GM23338 (cell line): ENCODE results near the gene FBN2. TPM values are rescaled to one million over a fixed set of nuclear protein-coding genes. Genes with fewer than 3 reads are reported as not detected.

Source experiments
- ATAC-seq: fragments of 200-7000 bp; cut with Tn5 transposase; 3 replicates; pipeline ENCODE4 v1.9.1; 2020
- DNase-seq: peaks from one replicate; pipeline ENCODE4 v3.0.0-alpha.2; 2015; ENCODE audit warnings: low spot score
- H2AFZ ChIP-seq: fragments of 200-600 bp; sonication (generic); 2 replicates; pipeline ENCODE4 v1.8.0; 2016; ENCODE audit warnings: antibody characterized with exemption, mild to moderate bottlenecking, moderate library complexity
- H3F3A ChIP-seq: fragments of 200-600 bp; sonication (generic); replicated peaks from 2 replicates; pipeline ENCODE4 v1.8.0; 2017; ENCODE audit warnings: antibody characterized with exemption, mixed run types, low read depth
- H3K27ac ChIP-seq: fragments of 200-600 bp; sonication (generic); 2 replicates; pipeline ENCODE4 v1.6.1; 2016; ENCODE audit warnings: low read depth
- H3K27me3 ChIP-seq: fragments of 200-600 bp; sonication (generic); 2 replicates; pipeline ENCODE4 v1.8.0; 2016; ENCODE audit warnings: mild to moderate bottlenecking, mixed run types, moderate library complexity; ENCODE audit not compliant: insufficient read depth
- H3K36me3 ChIP-seq: fragments of 200-600 bp; sonication (generic); 2 replicates; pipeline ENCODE4 v1.8.0; 2016; ENCODE audit warnings: mild to moderate bottlenecking; ENCODE audit not compliant: insufficient read depth
- H3K4me1 ChIP-seq: fragments of 200-600 bp; sonication (generic); 2 replicates; pipeline ENCODE4 v1.8.0; 2016; ENCODE audit warnings: mild to moderate bottlenecking, moderate library complexity; ENCODE audit not compliant: insufficient read depth
- H3K4me2 ChIP-seq: fragments of 200-600 bp; sonication (generic); 2 replicates; pipeline ENCODE4 v1.7.1; 2017; ENCODE audit warnings: mixed run types
- H3K4me3 ChIP-seq: fragments of 200-600 bp; sonication (generic); 2 replicates; pipeline ENCODE4 v1.6.1; 2016; ENCODE audit warnings: mixed run types
- H3K79me2 ChIP-seq: fragments of 200-600 bp; sonication (generic); replicated peaks from 2 replicates; pipeline ENCODE4 v1.8.0; 2017; ENCODE audit warnings: mild to moderate bottlenecking; ENCODE audit not compliant: insufficient read depth
- H3K9me2 ChIP-seq: fragments of 200-600 bp; sonication (generic); 2 replicates; pipeline ENCODE4 v1.8.0; 2017; ENCODE audit not compliant: insufficient read depth
- H4K20me1 ChIP-seq: fragments of 200-600 bp; sonication (generic); replicated peaks from 2 replicates; pipeline ENCODE4 v1.8.0; 2017; ENCODE audit warnings: mild to moderate bottlenecking; ENCODE audit not compliant: insufficient read depth
- H3K27ac Mint-ChIP-seq: 2 replicates; pipeline ENCODE4 v1.8.0; 2020; ENCODE audit warnings: inconsistent platforms, mild to moderate bottlenecking, moderate library complexity, mixed read lengths
- H3K27me3 Mint-ChIP-seq: 3 replicates; pipeline ENCODE4 v1.8.0; 2022; ENCODE audit warnings: low read depth, mild to moderate bottlenecking, moderate library complexity, mixed read lengths, inconsistent platforms; ENCODE audit not compliant: insufficient read depth, poor library complexity
- H3K36me3 Mint-ChIP-seq: 3 replicates; pipeline ENCODE4 v1.8.0; 2021; ENCODE audit warnings: low read depth, mild to moderate bottlenecking, inconsistent platforms, moderate library complexity, mixed read lengths
- H3K4me1 Mint-ChIP-seq: 3 replicates; pipeline ENCODE4 v1.8.0; 2020; ENCODE audit warnings: mild to moderate bottlenecking, inconsistent platforms, mixed read lengths
- H3K4me3 Mint-ChIP-seq: 3 replicates; pipeline ENCODE4 v1.8.0; 2021; ENCODE audit warnings: moderate library complexity, mild to moderate bottlenecking, inconsistent platforms, mixed read lengths
- H3K9me3 Mint-ChIP-seq: 3 replicates; pipeline ENCODE4 v1.8.0; 2020; ENCODE audit warnings: moderate library complexity, mild to moderate bottlenecking, inconsistent platforms, mixed read lengths
- ZNF331 ChIP-seq: fragments of 250-450 bp; sonication (Bioruptor Pico); IDR thresholded peaks from 2 replicates; pipeline ENCODE4 v1.5.0; 2020; ENCODE audit warnings: low read depth, mild to moderate bottlenecking, moderate library complexity
- polyA plus RNA-seq: library from polyadenylated mRNA; unstranded; fragments of >200 nt; fragmentation: Nextera tagmentation; extraction: Ambion mirVana; gene quantifications from 2 replicates; pipeline ENCODE4 v1.2.1, GENCODE V29; 2016
- total RNA-seq: library from RNA; depleted of rRNA; stranded (reverse); fragments of >200 nt; shearing (Covaris generic); gene quantifications from 2 replicates; pipeline ENCODE4 v1.2.3, GENCODE V29; 2014
- TF ChIP-seq, protein P1 (sequence below): fragments of 250-450 bp; sonication (Bioruptor Pico); IDR thresholded peaks from 2 replicates; pipeline ENCODE4 v1.5.0; 2020; ENCODE audit warnings: mild to moderate bottlenecking, moderate library complexity
- TF ChIP-seq, protein P2 (sequence below), 2 experiments: fragments of 200-600 bp in 1 of 2; sonication (generic) in 1 of 2; conservative IDR thresholded peaks; 2 replicates each; pipeline versions ENCODE4 v1.5.1 to v1.6.1; 2016 to 2017; ENCODE audit warnings: antibody characterized with exemption in 2 of 2, low read depth in 2 of 2, mild to moderate bottlenecking in 2 of 2, moderate library complexity in 1 of 2

FBN2 gene
- total and polyA plus RNA-seq, 2 experiments from 2014 or later: 2.6 to 13.6 TPM

DNA sequence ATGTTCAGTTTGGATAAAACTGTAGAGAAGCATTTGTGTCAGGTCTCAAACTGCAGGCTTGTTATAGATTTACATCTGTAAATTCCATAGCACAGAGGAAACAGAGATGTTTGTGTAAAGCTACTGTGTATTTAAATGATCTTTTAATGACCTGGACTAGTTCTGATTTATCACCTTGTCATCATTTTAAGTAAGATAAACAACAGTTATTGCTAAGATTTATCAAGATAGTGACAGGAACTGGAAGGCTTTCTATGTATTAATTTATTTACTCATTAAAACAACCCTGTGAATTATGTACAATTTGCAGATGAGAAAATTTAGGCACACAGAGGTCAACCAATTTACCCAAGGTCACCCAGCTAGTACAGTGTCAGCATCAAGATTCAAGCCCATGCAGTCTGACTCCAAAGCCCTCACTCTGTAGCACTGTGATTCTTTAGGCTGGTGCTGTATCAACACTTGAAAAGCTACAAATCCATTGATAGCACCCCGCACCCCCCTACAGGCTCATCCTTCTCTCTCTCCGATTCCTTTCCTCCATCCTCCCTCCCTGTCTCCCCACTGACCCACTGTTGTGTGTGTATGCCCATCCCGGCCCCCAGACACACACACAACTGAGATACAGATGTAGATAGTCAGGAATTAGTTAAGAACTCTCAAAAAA is 184.5 kb downstream of the FBN2 start:
- Mint-ChIP-seq H3K4me1 (peaks cover 8% of the 10 kb centered on the region; the same call in 2 of the 3 replicates), H3K36me3 (peaks cover 6% of the 10 kb centered on the region; the same call in 1 of the 3 replicates), H3K27me3 (no peaks in the 10 kb centered on the region), H3K27ac (peak overlapping the region; percentile 50), H3K9me3 (no peaks in the 10 kb centered on the region), H3K4me3 (no peak overlapping the region)
- H3K9me2 ChIP-seq: no peaks in the 10 kb centered on the region
- H3K27ac ChIP-seq: no peak overlapping the region
- H3K79me2 ChIP-seq: no peaks in the 10 kb centered on the region
- DNase-seq (peak; percentile 13), ATAC-seq (peak; percentile 82)
- no peak overlapping the region for H3K4me3 ChIP-seq
- H4K20me1 ChIP-seq: no peaks in the 10 kb centered on the region
- H3F3A ChIP-seq: no peaks in the 10 kb centered on the region
- no peak overlapping the region for H3K4me2 ChIP-seq
- H3K36me3 ChIP-seq: no peaks in the 10 kb centered on the region
- TF ChIP-seq, protein P1, sequence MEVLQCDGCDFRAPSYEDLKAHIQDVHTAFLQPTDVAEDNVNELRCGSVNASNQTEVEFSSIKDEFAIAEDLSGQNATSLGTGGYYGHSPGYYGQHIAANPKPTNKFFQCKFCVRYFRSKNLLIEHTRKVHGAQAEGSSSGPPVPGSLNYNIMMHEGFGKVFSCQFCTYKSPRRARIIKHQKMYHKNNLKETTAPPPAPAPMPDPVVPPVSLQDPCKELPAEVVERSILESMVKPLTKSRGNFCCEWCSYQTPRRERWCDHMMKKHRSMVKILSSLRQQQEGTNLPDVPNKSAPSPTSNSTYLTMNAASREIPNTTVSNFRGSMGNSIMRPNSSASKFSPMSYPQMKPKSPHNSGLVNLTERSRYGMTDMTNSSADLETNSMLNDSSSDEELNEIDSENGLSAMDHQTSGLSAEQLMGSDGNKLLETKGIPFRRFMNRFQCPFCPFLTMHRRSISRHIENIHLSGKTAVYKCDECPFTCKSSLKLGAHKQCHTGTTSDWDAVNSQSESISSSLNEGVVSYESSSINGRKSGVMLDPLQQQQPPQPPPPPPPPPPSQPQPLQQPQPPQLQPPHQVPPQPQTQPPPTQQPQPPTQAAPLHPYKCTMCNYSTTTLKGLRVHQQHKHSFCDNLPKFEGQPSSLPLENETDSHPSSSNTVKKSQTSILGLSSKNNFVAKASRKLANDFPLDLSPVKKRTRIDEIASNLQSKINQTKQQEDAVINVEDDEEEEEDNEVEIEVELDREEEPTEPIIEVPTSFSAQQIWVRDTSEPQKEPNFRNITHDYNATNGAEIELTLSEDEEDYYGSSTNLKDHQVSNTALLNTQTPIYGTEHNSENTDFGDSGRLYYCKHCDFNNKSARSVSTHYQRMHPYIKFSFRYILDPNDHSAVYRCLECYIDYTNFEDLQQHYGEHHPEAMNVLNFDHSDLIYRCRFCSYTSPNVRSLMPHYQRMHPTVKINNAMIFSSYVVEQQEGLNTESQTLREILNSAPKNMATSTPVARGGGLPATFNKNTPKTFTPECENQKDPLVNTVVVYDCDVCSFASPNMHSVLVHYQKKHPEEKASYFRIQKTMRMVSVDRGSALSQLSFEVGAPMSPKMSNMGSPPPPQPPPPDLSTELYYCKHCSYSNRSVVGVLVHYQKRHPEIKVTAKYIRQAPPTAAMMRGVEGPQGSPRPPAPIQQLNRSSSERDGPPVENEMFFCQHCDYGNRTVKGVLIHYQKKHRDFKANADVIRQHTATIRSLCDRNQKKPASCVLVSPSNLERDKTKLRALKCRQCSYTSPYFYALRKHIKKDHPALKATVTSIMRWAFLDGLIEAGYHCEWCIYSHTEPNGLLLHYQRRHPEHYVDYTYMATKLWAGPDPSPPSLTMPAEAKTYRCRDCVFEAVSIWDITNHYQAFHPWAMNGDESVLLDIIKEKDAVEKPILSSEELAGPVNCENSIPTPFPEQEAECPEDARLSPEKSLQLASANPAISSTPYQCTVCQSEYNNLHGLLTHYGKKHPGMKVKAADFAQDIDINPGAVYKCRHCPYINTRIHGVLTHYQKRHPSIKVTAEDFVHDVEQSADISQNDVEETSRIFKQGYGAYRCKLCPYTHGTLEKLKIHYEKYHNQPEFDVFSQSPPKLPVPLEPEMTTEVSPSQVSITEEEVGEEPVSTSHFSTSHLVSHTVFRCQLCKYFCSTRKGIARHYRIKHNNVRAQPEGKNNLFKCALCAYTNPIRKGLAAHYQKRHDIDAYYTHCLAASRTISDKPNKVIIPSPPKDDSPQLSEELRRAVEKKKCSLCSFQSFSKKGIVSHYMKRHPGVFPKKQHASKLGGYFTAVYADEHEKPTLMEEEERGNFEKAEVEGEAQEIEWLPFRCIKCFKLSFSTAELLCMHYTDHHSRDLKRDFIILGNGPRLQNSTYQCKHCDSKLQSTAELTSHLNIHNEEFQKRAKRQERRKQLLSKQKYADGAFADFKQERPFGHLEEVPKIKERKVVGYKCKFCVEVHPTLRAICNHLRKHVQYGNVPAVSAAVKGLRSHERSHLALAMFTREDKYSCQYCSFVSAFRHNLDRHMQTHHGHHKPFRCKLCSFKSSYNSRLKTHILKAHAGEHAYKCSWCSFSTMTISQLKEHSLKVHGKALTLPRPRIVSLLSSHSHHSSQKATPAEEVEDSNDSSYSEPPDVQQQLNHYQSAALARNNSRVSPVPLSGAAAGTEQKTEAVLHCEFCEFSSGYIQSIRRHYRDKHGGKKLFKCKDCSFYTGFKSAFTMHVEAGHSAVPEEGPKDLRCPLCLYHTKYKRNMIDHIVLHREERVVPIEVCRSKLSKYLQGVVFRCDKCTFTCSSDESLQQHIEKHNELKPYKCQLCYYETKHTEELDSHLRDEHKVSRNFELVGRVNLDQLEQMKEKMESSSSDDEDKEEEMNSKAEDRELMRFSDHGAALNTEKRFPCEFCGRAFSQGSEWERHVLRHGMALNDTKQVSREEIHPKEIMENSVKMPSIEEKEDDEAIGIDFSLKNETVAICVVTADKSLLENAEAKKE (CRISPR knock-in tag): no peak
- TF ChIP-seq, protein P2, sequence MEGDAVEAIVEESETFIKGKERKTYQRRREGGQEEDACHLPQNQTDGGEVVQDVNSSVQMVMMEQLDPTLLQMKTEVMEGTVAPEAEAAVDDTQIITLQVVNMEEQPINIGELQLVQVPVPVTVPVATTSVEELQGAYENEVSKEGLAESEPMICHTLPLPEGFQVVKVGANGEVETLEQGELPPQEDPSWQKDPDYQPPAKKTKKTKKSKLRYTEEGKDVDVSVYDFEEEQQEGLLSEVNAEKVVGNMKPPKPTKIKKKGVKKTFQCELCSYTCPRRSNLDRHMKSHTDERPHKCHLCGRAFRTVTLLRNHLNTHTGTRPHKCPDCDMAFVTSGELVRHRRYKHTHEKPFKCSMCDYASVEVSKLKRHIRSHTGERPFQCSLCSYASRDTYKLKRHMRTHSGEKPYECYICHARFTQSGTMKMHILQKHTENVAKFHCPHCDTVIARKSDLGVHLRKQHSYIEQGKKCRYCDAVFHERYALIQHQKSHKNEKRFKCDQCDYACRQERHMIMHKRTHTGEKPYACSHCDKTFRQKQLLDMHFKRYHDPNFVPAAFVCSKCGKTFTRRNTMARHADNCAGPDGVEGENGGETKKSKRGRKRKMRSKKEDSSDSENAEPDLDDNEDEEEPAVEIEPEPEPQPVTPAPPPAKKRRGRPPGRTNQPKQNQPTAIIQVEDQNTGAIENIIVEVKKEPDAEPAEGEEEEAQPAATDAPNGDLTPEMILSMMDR (conservative IDR thresholded peaks at IDR 0.05; ENCODE audit: low read depth in 2 of 2): 0 out of 4 replicates have a peak, but pooled peaks of 1 of the 2 experiments have one; percentile 2
- TF ChIP-seq ZNF331 (CRISPR knock-in tag): no peak
- no peaks in the 10 kb centered on the region for H3K27me3 ChIP-seq
- H3K4me1 ChIP-seq: no peaks in the 10 kb centered on the region; the same call in 1 of the 2 replicates
- peak overlapping the region; percentile 43; the same call in 1 of the 2 replicates for H2AFZ ChIP-seq
